HG02840 (cell line): ENCODE results near the gene SAFB2.

Source experiments
- ATAC-seq: cut with Tn5 transposase; IDR thresholded peaks from one replicate; pipeline ENCODE4 v1.9.1; 2021; ENCODE audit warnings: mild to moderate bottlenecking, moderate library complexity, moderate number of reproducible peaks; ENCODE audit not compliant: unreplicated experiment, low FRiP score

SAFB2 gene

DNA sequence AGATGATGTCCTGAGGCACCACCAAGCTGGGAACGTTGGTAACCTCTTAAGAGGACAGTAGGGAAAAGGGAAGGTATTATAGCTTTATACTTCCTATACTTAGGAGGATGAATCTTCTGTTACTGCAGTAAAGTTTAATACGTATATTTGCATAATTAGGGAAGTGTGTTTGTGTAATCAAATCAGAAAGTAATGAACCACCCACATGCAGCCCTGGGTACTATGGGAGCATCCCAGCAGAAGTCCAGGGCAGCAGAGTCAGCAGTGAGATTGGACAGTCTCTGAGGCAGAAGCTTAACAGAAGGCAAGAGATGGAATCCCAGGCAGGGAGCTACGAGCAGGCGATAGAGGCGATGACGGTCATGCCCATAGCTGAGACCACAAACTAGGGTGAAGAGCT is 12.9 kb upstream of the SAFB2 start:
- no peak for ATAC-seq

DNA sequence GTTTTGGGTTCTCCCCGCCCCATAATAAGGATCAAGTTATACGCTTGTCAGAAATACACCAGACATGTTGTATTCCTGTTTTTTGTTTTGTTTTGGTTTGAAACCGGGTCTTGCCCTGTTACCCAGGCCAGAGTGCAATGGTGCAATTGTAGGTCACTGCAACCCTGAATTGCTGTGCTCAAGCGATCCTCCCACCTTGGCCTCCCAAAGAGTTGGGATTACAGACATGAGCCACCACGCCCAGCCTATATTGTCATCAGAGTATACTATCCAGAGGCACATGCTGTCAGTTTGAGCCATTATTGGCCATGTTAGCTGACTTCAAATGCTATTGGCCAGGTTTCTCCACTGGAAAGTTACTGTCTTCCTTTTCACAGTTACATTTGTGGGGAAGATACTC is 10.1 kb upstream of the SAFB2 start:
- ATAC-seq: no peak

DNA sequence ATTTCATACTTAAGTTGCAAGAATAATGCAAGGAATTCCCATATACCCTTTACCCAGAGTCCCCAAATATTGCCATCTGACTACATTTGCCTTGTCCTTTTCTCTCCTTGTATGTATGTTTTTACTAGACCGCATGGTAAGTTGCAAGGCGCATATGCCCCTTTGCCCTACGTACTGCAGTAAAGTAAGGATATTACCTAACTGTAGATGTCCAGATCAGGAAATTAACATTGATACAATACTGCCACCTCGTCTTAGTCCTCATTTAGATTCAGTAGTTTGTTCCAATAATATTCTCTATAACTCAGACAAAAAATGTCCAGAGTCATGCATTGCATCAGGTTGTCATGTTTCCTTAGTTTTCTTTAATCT is 9.7 kb upstream of the SAFB2 start:
- ATAC-seq: no peak

DNA sequence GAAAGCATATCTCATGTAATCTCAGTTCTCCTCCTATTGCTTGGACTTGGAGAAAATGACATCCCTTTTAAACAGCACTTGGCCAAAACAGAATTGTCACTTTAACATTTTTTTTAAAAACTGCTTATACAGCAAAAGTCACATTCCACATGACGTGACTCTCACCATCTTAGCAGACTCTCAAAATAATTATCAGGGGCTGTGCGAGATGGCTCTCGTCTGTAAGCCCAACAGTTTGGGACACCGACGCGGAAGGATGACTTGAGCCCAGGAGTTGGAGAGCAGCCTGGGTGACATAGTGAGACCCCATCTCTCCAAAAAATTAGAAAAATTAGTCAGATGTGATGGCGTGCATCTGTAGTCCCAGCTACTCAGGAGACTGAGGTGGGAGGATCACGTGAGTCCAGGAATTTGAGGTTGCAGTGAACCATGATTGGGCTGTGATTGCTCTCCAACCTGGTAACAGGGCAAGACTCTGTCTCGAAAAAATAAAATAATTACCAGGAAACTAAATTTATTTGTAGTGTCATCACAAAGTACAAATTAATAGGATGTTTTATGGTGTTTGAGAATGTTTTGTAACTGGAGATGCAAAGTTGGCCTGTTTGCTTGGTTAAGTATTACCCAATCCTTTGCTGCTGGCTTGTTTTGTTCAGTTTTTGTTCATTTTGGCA is 9.1 kb upstream of the SAFB2 start:
- no peak for ATAC-seq

DNA sequence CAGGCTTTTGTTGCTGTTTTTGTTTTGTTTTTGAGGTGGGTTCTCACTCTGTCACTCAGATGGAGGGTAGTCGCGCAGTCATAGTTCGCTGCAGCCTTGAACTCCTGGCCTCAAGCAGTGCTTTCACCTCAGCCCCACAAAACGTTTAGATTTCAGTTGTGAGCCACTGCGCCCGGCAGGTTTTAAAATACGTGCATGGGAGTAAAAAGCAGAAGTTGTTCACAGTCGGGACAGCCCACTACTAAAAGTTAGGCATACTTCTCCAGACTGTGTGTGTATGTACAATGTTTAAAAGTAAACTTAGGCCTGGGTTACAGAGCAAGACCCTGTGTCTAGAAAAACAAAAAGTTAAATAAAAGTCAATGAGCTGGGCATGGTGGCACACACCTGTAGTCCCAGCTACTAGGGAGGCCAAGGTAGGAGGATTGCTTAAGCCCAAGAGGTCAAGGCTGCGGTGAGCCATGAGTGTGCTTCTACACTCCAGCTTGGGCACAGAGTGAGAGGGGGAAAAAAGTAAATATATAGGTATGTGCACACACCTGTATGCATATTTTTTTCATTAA is 6.4 kb upstream of the SAFB2 start:
- ATAC-seq: no peak

DNA sequence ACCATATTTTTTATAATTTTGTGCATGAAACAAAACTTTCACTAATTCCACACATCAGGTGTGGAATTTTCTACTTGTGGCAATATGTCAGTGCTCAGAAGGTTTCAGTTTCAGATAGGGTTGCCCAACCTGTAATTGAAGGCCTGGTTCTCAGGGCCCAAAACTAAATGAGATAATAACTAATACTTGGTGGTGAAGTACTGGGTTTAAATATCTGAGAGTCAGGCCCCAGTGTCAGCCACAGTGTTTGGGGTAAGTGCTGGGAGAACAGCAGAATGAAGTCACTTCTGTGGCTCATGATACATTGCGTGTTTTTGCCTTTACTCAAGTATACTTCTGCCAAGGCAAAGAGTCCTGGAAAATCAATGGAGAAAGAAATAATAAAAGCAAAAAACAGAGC is 5.9 kb upstream of the SAFB2 start:
- ATAC-seq: no peak

DNA sequence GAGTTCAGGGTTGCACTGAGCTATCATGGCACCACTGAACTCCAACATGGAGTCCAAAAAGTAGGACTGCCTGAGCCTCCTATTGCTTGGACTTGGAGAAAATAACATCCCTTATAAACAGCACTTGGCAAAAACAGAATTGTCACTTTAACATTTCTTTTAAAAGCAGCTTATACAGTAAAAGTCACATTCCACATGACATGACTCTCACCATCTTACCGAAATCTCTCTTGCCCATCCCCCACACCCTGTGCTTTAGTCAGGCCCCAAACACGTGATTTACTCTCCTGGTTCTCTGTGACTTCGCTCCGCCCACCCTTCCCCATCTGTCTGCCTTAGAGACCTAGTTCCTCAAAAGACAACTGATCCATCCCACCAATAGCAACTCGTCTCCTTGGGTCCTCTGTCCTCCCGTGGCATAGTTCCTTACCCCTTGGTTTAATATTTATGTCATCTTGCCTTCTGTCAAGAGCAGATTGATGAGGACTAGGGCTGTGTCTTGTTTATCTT is 4.9 kb upstream of the SAFB2 start:
- no peak for ATAC-seq

DNA sequence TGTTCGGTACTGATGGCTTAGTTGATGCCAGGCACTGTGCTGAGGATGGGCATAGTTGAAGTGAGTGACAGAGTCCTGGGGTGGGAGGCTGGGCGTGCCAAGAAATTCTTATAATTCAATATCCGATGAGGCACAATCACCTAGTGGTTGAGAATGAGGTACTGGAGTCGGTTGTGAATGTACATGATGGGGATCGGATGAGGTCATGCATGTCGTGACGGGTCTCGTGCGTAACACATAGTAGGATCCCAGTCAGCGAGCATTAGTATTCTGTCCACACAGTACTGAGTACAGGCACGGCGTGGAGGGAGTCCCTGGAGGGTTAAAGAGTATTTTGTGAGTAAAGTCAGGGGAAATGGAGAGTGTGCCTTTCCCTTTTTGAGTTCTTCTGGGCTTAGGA is 3.1 kb upstream of the SAFB2 start:
- no peak for ATAC-seq

DNA sequence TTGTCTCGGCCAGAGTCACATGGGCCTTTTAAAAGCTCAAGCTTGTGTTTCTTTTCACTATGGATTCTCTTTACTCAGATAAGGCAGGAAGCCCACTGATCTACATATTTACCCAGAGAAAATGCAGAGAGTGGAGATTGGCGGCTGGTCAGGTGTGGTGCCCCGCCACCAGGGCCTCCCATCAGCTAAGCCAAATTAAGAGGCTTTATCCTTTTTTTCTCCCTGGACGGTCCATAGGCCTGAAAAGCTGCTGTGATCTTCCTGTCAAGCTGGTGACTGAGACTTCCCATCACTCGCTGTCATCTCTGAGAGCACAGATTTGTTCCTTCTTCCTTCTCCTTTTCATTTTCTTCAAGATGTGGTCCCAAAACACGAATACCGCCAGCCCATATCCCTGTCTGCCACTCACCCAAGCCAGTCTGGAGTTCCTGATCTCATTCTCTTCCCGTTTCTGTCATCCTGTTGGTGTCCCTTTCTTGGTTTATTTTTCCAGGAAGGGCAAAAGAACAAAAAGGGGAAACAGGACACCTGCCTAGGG is 2.2 kb upstream of the SAFB2 start:
- no peak for ATAC-seq

DNA sequence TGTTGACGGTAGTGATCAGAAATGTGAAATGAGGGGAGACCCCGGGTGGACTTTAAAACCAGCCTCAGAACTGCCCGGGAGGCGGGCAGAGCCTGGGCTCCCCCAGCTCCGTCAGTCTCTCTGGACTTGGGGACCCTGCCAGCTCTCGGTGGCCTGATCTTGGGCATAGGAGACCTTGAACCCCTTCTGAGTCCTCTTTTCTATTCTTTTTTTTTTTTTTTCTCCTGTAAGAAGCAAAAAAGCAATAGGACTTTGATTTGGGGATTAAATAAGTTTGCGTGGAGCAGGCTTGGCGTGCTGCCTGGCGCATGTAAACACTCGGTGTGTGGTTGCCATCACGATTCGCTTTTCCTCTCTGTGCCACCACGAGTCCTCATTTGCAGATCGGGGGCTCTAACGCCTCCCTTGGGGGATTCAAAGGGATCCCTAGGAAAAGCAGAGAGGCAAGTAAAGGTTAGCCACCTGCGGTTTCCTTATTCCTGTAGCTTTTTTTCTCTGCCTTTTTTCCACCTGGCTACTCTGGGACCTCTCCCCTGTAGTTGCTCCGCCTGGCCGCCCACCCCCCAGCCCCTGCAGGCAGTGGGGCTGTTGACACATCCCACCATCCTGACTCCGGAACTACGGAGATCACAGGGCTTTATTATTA is 1.6 kb upstream of the SAFB2 start:
- no peak for ATAC-seq

DNA sequence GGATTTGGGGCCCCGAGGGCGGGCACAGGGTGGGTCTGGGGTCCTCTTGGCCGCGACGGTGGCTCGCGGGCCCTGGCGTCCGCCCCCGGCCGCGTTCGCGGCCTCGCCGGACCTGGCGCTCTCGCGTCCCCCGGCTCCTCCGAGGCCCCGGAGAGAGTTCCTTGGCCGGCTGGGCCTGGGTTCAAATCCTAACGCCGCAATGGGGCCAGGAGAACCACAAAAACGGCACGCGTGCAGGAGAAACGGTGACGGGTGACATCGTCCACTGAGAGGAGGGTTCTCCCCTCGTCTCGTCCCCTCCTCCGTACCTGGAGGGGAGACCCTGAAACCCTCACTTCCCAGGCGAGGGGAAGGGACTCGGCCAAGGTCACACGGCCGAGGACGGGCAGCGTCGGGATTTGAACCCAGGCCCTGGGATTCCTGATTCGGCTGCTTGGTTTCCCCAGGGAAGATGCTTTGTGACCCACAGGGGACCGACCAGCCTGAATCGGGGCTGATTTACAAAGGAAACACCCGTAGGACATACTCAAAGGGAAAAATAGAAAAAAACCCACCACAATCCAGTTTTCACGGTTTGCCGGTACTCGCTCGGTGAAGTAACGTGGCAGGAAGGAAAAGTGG is 931 bp upstream of the SAFB2 start:
- peak; percentile 11 for ATAC-seq

DNA sequence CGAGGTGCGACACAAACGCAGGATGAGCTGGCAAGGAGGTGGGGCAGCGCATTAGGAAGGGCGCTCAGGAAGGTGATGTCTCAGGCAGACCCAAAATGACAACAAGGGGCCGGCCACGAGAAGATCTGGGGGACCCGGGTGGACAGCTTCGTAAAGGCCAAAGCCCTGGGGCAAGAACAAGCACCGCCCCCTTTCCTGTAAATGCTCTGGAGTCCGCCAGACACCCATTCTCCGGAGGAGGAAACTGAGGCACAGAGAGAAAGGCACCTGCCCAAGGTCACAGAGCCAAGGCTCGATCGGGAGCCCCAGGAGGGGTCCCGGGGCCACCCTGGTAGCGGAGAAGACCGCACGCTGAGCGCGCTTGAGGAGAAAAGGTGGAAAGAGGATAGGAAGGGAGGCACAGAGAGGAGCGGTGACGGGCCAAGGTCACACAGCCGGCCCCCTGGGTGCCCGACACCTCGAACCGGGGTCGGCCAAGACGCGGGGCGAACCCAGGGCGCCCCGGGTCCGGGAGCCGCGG is 571 bp downstream of the SAFB2 start:
- ATAC-seq: no peak

DNA sequence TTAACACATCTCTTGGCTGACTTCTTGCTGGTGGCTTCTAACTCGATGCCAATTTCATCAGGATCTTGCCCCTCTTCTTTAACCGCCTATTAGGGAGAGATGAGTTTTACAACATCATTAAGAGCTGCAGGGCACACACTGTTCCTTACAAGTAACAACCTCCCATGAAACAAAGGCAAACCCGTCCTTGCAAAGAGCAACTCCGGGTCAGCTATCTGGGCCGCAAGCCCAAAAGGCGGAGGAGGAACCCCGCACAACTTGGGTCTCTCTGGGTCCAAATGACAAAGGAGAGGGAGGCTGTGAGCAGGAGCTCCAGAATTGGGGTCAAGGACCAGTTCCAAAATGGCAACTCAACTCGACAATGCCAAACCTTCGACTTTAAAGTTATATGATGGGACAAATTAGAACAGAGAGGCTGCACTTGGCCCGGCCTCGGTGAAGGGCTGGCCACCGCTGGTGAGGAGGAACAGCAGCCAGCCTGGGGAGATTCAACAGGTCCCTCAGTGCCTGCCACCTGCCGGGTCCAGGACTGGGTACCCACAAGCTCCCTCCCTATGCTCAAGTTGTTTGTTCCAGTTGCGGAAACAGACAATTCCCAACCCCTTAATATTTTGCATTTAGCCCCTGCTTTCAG is 1.1 kb downstream of the SAFB2 start:
- no peak for ATAC-seq

DNA sequence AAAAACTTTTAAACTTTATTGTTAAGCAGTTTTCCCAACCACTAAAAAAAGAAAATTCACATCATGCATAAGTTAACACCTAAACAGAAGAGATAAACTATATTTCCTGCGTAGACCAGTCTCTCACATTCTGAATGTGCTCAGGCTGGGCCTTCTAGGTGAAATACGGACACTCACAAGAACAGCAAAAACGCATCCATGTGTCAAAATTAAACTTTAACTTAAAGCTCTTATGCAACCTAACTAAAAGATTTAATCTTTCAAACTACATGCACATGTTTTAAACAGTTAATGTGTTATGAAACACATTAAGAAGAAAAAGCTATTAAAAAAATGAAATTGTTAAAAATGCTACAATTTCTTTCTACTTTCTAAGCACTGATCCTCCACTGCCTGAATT is 2.6 kb downstream of the SAFB2 start:
- ATAC-seq: no peak

DNA sequence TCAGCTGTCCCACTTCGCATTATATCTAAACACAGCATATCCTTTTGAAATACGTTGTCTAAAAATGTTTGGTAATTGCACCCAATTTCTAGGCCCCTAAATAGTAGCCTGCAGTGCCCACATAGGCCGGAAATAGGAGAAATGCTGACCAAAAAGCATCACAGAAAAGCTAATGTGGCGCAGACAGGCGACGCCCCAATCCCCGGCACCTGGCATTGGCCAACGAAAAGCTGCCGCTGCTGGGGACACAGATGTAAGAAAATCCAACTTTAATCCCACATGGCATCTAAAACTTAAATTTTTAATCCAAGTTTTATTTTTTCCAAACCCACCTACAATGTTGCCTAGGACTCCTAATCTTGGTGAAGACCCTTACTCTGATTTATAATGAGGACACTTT is 4.0 kb downstream of the SAFB2 start:
- no peak for ATAC-seq

DNA sequence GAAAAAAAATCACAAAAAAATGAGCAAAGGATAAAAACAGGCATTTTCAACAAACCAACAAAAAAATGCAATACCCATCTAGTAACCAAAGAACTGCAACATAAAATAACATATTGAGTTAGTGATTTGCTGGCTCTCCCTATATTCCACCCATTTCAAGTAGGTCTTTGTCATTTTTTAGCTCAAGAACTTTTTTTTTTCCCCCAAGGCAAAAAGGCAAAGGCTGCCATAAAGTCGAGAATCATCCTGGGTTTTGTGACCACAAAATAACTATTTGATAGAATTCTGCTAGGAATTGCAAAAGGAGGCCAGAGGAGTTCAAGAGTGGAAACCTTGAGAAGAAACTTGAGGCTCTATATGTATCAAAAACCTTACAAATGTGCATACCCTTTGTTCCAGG is 5.5 kb downstream of the SAFB2 start:
- no peak for ATAC-seq

DNA sequence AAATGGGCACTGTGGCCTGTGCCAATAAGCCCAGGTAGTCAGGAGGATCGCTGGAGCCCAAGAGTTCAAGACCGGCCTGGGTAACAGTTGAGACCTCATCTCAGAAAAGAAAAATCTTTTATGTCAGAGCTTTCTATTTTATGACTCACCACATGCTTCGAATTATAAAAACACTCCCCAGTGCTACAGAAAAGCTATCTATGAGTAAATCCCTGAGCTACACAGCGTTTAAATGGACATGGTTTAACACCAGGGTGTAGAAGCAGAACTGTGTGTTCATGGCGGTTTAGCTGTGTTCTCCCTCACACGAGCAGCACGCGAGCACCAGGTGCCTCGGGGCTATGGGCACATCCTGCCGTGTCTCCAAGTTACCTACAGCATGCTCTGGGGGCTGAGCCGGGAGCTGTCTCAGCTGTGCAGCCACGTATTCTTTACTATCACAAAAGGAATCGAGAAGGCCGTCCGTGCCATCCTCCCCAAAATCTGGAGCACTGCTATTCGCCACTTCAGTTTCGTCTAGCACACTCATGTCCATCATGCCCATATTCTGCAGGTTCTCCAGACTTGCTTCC is 6.7 kb downstream of the SAFB2 start:
- ATAC-seq: no peak

DNA sequence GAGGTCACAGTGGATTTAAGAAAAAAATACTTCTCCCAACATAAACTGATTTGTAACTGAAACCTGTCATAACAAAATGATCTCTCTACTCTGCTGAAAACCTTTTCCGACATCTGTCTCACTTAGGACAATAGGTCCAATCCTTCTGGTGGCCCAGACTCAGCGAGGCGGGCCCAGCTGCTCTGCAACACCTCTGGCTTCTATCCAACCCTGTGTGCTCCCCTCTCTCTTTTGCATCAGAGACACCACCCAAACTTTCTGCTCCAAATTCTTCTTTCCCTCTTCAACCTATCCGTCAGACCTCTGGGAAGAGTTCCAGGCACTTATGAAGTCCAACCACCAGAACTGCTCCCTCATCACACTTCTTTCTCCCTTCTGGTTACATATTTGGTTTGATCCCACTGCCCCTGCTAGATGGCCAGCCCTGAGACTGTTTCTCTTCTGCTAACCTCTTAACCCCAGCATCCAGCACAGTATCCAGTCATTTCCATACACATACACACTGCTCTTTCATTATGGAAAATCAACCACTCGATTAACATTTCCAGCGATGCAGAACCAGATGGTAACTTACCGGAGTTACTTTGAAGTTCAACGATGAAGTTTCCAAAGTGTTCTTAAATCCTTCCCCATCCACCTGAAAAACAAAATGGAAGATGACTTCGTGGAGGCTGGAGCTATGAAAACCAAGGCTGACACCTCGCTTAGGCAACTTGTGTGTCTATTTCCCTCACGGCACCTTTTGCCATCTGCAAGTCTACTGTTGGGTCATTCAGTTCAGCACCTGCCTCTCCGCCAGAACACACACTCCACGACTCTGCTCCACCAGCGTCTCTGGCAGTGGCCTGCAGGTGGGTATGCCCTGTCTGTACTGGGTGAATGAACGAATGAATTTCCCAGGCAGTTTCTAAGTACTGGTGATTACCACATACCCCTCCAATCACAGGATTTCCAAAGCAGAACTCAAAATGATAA is 9.4 kb downstream of the SAFB2 start:
- ATAC-seq: no peak

DNA sequence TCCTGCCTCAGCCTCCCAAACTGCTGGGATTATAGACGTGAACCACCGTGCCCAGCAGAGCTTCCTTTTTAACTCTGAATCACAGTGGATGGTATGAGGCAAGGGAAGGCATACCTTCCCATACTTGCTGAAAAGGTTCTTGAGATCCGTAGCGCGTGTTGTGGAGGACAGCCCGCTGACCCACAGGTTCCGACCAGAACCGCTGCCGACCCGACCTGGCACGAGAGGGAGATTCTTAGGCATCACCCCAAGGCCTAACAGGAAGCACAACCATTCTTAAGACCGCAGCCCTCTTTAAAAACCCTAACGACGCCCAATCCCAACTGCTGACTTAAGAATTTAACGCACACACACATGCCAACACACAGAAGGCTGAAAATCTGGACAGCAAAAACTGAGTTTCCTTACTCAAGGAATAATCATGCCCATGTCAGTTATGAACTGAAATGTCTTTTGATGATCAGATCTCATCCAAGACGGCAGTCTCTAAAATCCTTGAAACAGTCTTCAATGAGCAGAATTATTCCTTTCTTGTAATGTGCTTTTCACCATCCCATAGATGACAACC is 12.6 kb downstream of the SAFB2 start:
- no peak for ATAC-seq
